Measurements from ENCODE around the gene UBR4. TPM values are rescaled to one million over a fixed set of nuclear protein-coding genes. Genes with fewer than 3 reads are reported as not detected.

The UBR4 gene
- total and polyA plus RNA-seq, 2 experiments from 2014 or later, result 111 to 230 TPM

DNA sequence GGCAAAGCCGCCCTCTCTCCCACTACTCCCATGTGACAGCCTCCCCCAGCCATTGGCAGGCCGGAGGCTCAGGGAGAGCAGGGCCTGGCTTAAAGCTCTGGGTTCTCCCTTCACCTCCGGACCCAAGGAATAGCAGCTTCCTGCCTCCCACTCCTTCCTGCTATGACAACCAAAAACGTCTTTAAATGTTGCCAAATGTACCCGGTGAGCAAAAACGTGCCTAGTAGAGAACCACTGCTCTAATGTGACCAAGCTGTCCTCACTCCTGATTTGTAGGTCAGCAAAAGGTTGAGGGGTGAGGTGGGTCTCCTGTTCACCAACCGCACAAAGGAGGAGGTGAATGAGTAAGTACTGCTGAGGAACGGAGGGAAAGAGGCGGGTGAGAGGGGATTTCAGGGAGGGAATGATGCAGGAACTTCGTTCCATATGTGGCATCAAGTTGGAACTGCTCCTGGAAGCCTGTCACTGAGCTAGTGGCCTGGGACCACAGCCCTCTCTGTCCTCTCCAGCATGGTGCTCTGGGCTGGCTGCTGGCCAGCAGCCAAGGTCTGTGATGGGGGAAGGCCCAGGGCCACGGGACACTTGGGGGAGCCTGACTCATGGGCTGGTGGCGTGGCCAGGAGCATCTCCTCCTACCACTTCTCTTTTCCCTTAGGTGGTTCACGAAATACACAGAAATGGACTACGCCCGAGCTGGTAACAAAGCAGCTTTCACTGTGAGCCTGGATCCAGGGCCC, 47.3 kb upstream of the UBR4 start:
- no peak overlapping the region for H3K4me3 ChIP-seq
- Mint-ChIP-seq H3K27ac (no peak overlapping the region), H3K36me3 (ENCODE audit: low read depth) (peaks cover 69% of the 10 kb centered on the region), H3K4me3 (no peak overlapping the region), H3K9me3 (no peaks in the 10 kb centered on the region), H3K4me1 (peaks cover 12% of the 10 kb centered on the region), H3K27me3 (ENCODE audit: insufficient read depth, low read depth, poor library complexity) (peaks cover 22% of the 10 kb centered on the region)
- H3K4me1 ChIP-seq (ENCODE audit: insufficient read depth), result peaks cover 7% of the 10 kb centered on the region; the same call in 1 of the 2 replicates
- no peaks in the 10 kb centered on the region for H3K9me2 ChIP-seq (ENCODE audit: insufficient read depth)
- no peak overlapping the region for H3K4me2 ChIP-seq
- peaks cover 26% of the 10 kb centered on the region for H4K20me1 ChIP-seq (replicated peaks; ENCODE audit: insufficient read depth)
- DNase-seq (ENCODE audit: low spot score) (no peak), ATAC-seq (no peak)
- peaks cover 41% of the 10 kb centered on the region for H3K79me2 ChIP-seq (replicated peaks; ENCODE audit: insufficient read depth)
- peaks cover 33% of the 10 kb centered on the region for H3K36me3 ChIP-seq (ENCODE audit: insufficient read depth)
- H2AFZ ChIP-seq, result no peak overlapping the region
- H3K27ac ChIP-seq (ENCODE audit: low read depth), result no peak overlapping the region
- H3F3A ChIP-seq (replicated peaks; ENCODE audit: low read depth), result 0 out of 2 replicates have a peak, but pooled peaks cover 10% of the 10 kb centered on the region
- TF ChIP-seq STAT1 (IDR thresholded peaks at IDR 0.05; ENCODE audit: unreplicated experiment), result no peak
- no peak for TF ChIP-seq POLR2AphosphoS5 (IDR thresholded peaks at IDR 0.05; ENCODE audit: low read depth)
- no peak for TF ChIP-seq JUNB (IDR thresholded peaks at IDR 0.05; ENCODE audit: unreplicated experiment)
- no peak for TF ChIP-seq EZH2 (IDR thresholded peaks at IDR 0.05; ENCODE audit: low read depth, unreplicated experiment)
- no peak for TF ChIP-seq NANOG (IDR thresholded peaks at IDR 0.05; ENCODE audit: borderline replicate concordance)
- TF ChIP-seq, protein P1, sequence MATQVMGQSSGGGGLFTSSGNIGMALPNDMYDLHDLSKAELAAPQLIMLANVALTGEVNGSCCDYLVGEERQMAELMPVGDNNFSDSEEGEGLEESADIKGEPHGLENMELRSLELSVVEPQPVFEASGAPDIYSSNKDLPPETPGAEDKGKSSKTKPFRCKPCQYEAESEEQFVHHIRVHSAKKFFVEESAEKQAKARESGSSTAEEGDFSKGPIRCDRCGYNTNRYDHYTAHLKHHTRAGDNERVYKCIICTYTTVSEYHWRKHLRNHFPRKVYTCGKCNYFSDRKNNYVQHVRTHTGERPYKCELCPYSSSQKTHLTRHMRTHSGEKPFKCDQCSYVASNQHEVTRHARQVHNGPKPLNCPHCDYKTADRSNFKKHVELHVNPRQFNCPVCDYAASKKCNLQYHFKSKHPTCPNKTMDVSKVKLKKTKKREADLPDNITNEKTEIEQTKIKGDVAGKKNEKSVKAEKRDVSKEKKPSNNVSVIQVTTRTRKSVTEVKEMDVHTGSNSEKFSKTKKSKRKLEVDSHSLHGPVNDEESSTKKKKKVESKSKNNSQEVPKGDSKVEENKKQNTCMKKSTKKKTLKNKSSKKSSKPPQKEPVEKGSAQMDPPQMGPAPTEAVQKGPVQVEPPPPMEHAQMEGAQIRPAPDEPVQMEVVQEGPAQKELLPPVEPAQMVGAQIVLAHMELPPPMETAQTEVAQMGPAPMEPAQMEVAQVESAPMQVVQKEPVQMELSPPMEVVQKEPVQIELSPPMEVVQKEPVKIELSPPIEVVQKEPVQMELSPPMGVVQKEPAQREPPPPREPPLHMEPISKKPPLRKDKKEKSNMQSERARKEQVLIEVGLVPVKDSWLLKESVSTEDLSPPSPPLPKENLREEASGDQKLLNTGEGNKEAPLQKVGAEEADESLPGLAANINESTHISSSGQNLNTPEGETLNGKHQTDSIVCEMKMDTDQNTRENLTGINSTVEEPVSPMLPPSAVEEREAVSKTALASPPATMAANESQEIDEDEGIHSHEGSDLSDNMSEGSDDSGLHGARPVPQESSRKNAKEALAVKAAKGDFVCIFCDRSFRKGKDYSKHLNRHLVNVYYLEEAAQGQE (IDR thresholded peaks at IDR 0.05; ENCODE audit: unreplicated experiment), result no peak
- TF ChIP-seq, protein P2, sequence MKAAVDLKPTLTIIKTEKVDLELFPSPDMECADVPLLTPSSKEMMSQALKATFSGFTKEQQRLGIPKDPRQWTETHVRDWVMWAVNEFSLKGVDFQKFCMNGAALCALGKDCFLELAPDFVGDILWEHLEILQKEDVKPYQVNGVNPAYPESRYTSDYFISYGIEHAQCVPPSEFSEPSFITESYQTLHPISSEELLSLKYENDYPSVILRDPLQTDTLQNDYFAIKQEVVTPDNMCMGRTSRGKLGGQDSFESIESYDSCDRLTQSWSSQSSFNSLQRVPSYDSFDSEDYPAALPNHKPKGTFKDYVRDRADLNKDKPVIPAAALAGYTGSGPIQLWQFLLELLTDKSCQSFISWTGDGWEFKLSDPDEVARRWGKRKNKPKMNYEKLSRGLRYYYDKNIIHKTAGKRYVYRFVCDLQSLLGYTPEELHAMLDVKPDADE (IDR thresholded peaks at IDR 0.05), result no peak
- no peak for TF ChIP-seq ZNF331 (CRISPR knock-in tag; IDR thresholded peaks at IDR 0.05; ENCODE audit: low read depth)
- TF ChIP-seq ZNF114 (CRISPR knock-in tag; IDR thresholded peaks at IDR 0.05), result no peak
- TF ChIP-seq, protein P3, sequence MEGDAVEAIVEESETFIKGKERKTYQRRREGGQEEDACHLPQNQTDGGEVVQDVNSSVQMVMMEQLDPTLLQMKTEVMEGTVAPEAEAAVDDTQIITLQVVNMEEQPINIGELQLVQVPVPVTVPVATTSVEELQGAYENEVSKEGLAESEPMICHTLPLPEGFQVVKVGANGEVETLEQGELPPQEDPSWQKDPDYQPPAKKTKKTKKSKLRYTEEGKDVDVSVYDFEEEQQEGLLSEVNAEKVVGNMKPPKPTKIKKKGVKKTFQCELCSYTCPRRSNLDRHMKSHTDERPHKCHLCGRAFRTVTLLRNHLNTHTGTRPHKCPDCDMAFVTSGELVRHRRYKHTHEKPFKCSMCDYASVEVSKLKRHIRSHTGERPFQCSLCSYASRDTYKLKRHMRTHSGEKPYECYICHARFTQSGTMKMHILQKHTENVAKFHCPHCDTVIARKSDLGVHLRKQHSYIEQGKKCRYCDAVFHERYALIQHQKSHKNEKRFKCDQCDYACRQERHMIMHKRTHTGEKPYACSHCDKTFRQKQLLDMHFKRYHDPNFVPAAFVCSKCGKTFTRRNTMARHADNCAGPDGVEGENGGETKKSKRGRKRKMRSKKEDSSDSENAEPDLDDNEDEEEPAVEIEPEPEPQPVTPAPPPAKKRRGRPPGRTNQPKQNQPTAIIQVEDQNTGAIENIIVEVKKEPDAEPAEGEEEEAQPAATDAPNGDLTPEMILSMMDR (conservative IDR thresholded peaks at IDR 0.05; ENCODE audit: low read depth in 2 of 2), result no peak
- no peak for TF ChIP-seq EZH2phosphoT487 (IDR thresholded peaks at IDR 0.05; ENCODE audit: unreplicated experiment)
- TF ChIP-seq, protein P4, sequence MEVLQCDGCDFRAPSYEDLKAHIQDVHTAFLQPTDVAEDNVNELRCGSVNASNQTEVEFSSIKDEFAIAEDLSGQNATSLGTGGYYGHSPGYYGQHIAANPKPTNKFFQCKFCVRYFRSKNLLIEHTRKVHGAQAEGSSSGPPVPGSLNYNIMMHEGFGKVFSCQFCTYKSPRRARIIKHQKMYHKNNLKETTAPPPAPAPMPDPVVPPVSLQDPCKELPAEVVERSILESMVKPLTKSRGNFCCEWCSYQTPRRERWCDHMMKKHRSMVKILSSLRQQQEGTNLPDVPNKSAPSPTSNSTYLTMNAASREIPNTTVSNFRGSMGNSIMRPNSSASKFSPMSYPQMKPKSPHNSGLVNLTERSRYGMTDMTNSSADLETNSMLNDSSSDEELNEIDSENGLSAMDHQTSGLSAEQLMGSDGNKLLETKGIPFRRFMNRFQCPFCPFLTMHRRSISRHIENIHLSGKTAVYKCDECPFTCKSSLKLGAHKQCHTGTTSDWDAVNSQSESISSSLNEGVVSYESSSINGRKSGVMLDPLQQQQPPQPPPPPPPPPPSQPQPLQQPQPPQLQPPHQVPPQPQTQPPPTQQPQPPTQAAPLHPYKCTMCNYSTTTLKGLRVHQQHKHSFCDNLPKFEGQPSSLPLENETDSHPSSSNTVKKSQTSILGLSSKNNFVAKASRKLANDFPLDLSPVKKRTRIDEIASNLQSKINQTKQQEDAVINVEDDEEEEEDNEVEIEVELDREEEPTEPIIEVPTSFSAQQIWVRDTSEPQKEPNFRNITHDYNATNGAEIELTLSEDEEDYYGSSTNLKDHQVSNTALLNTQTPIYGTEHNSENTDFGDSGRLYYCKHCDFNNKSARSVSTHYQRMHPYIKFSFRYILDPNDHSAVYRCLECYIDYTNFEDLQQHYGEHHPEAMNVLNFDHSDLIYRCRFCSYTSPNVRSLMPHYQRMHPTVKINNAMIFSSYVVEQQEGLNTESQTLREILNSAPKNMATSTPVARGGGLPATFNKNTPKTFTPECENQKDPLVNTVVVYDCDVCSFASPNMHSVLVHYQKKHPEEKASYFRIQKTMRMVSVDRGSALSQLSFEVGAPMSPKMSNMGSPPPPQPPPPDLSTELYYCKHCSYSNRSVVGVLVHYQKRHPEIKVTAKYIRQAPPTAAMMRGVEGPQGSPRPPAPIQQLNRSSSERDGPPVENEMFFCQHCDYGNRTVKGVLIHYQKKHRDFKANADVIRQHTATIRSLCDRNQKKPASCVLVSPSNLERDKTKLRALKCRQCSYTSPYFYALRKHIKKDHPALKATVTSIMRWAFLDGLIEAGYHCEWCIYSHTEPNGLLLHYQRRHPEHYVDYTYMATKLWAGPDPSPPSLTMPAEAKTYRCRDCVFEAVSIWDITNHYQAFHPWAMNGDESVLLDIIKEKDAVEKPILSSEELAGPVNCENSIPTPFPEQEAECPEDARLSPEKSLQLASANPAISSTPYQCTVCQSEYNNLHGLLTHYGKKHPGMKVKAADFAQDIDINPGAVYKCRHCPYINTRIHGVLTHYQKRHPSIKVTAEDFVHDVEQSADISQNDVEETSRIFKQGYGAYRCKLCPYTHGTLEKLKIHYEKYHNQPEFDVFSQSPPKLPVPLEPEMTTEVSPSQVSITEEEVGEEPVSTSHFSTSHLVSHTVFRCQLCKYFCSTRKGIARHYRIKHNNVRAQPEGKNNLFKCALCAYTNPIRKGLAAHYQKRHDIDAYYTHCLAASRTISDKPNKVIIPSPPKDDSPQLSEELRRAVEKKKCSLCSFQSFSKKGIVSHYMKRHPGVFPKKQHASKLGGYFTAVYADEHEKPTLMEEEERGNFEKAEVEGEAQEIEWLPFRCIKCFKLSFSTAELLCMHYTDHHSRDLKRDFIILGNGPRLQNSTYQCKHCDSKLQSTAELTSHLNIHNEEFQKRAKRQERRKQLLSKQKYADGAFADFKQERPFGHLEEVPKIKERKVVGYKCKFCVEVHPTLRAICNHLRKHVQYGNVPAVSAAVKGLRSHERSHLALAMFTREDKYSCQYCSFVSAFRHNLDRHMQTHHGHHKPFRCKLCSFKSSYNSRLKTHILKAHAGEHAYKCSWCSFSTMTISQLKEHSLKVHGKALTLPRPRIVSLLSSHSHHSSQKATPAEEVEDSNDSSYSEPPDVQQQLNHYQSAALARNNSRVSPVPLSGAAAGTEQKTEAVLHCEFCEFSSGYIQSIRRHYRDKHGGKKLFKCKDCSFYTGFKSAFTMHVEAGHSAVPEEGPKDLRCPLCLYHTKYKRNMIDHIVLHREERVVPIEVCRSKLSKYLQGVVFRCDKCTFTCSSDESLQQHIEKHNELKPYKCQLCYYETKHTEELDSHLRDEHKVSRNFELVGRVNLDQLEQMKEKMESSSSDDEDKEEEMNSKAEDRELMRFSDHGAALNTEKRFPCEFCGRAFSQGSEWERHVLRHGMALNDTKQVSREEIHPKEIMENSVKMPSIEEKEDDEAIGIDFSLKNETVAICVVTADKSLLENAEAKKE (CRISPR knock-in tag; IDR thresholded peaks at IDR 0.05), result no peak
- H3K27me3 ChIP-seq (ENCODE audit: insufficient read depth), result no peaks in the 10 kb centered on the region

Data from GM23338 (cell line).